Measurements from ENCODE around the gene SLC9A9. TPM values are rescaled to one million over a fixed set of nuclear protein-coding genes. Genes with fewer than 3 reads are reported as not detected.

SLC9A9 gene
- total RNA-seq, 6 experiments from 2014 or later, result 1.3 to 6.3 (median 3.0) TPM

GRCh38 chr3:143307613-143308183, 540.6 kb downstream of the SLC9A9 start:
- Histone ChIP-seq H3K4me3 (no peak overlapping the region), H3K9me3 (no peaks in the 10 kb centered on the region), H3K36me3 (no peaks in the 10 kb centered on the region), H3K27ac (no peak overlapping the region), H3K4me1 (peaks cover 0 to 23% (median 0%) of the 10 kb centered on the region in 4 donors), H3K27me3 (no peaks in the 10 kb centered on the region)
- no peak for TF ChIP-seq CTCF (IDR thresholded peaks at IDR 0.05)
- no peak for TF ChIP-seq POLR2A (IDR thresholded peaks at IDR 0.05)
- intact Hi-C loops (cut with DNase I), result no loop called here
- peak in 1 of 3 donors; percentile 44 for DNase-seq
- ATAC-seq, result peak; percentile 53 to 79 (median 70)
- WGBS (ENCODE audit: insufficient coverage, low coverage, low lambda C conversion rate, missing lambda C conversion rate), result 75% methylated on average over 1 of the region's 1 CpG

GRCh38 chr3:143306407-143306806, 541.9 kb downstream of the SLC9A9 start:
- TF ChIP-seq POLR2A (IDR thresholded peaks at IDR 0.05) (no peak), CTCF (IDR thresholded peaks at IDR 0.05) (no peak)
- Histone ChIP-seq H3K27ac (no peak overlapping the region), H3K36me3 (no peaks in the 10 kb centered on the region), H3K27me3 (no peaks in the 10 kb centered on the region), H3K4me1 (peaks cover 0 to 23% (median 0%) of the 10 kb centered on the region in 4 donors), H3K4me3 (no peak overlapping the region), H3K9me3 (no peaks in the 10 kb centered on the region)
- ATAC-seq (peak; percentile 57 to 77 (median 73)), DNase-seq (peak; percentile 51 to 70 (median 66))
- WGBS (ENCODE audit: insufficient coverage, low coverage, low lambda C conversion rate, missing lambda C conversion rate), result 11% methylated on average over 1 of the region's 1 CpG
- intact Hi-C loops (cut with DNase I), result no loop called here

- intact Hi-C loops (cut with DNase I), result no loop called here
- Histone ChIP-seq H3K36me3 (no peaks in the 10 kb centered on the region), H3K9me3 (no peaks in the 10 kb centered on the region), H3K27me3 (no peaks in the 10 kb centered on the region), H3K4me1 (peaks cover 0 to 19% (median 0%) of the 10 kb centered on the region in 4 donors), H3K4me3 (no peak overlapping the region), H3K27ac (no peak overlapping the region)
- TF ChIP-seq CTCF (IDR thresholded peaks at IDR 0.05) (no peak), POLR2A (IDR thresholded peaks at IDR 0.05) (no peak)
- peak; percentile 48 to 78 (median 62) for ATAC-seq
- 50% methylated on average over 8 of the region's 11 CpGs for WGBS (ENCODE audit: insufficient coverage, low coverage, low lambda C conversion rate, missing lambda C conversion rate)
- DNase-seq, result peak; percentile 50 to 62 (median 53)
Observed at GRCh38 chr3:143302638-143303171, 545.6 kb downstream of the SLC9A9 start.

- Histone ChIP-seq H3K27me3 (no peaks in the 10 kb centered on the region), H3K36me3 (no peaks in the 10 kb centered on the region), H3K27ac (no peak overlapping the region), H3K4me1 (peaks cover 0 to 5% (median 0%) of the 10 kb centered on the region in 4 donors), H3K9me3 (no peaks in the 10 kb centered on the region), H3K4me3 (no peak overlapping the region)
- intact Hi-C loops (cut with DNase I), result no loop called here
- DNase-seq, result no peak
- ATAC-seq, result no peak
- no peak for TF ChIP-seq CTCF (IDR thresholded peaks at IDR 0.05)
- TF ChIP-seq POLR2A (IDR thresholded peaks at IDR 0.05), result no peak
- 69% methylated on average over 5 of the region's 5 CpGs for WGBS (ENCODE audit: insufficient coverage, low coverage, low lambda C conversion rate, missing lambda C conversion rate)
Observed at GRCh38 chr3:143301031-143301901, 547.0 kb downstream of the SLC9A9 start.

Measured in right lobe of liver (tissue), 6 donors.